Endometrium (tissue), 2 donors: ENCODE data around the gene STX10.
"Not testable (repeated sequence)": the region's sequence is repeated elsewhere in the genome, so short reads cannot be mapped to it uniquely, and the experiment has no call there.

ENCODE experiments used
- FAIRE-seq: peaks from 2 replicates; lab custom pipeline; 2012; peaks lifted over from hg19 to GRCh38; lab: Jason Lieb, UNC
- donor health status: control.
- donor health status: control.

STX10 gene

GRCh38 chr19:13150187-13150930, at the start of gene STX10, which contains the start of gene IER2:
TSS of gene STX10 (minus strand) at chr19:13150375. CDS start at chr19:13150173, 202 bp downstream.
TSS of gene IER2 (plus strand) at chr19:13150411. CDS start at chr19:13153187, 2,776 bp downstream.
- FAIRE-seq = no peak

GRCh38 chr19:13198634-13199033, 48.5 kb upstream of the STX10 start:
- FAIRE-seq = no peak

- no peak for FAIRE-seq
These were observed 45.5 kb upstream of the STX10 start for GRCh38 chr19:13195678-13196077.

- no peak for FAIRE-seq
These were observed 40.8 kb upstream of the STX10 start for GRCh38 chr19:13190781-13191540.

- FAIRE-seq = no peak
These were observed 39.4 kb upstream of the STX10 start for GRCh38 chr19:13189600-13189999.

GRCh38 chr19:13187419-13187818, 37.2 kb upstream of the STX10 start:
- no peak for FAIRE-seq

- FAIRE-seq = not testable (repeated sequence)
These were observed 36.5 kb upstream of the STX10 start for GRCh38 chr19:13186688-13187087.

- FAIRE-seq = not testable (repeated sequence)
These were observed 35.8 kb upstream of the STX10 start for GRCh38 chr19:13185763-13186657.

- not testable (repeated sequence) for FAIRE-seq
These were observed 34.8 kb upstream of the STX10 start for GRCh38 chr19:13184926-13185325.

- FAIRE-seq = no peak
These were observed 31.7 kb upstream of the STX10 start for GRCh38 chr19:13181747-13182388.

- FAIRE-seq = not testable (repeated sequence)
These were observed 28.1 kb upstream of the STX10 start for GRCh38 chr19:13178291-13178690.

GRCh38 chr19:13177584-13177983, 27.4 kb upstream of the STX10 start:
- FAIRE-seq = not testable (repeated sequence)

GRCh38 chr19:13176345-13176744, 26.2 kb upstream of the STX10 start:
- no peak for FAIRE-seq

GRCh38 chr19:13173139-13173737, 23.1 kb upstream of the STX10 start:
- FAIRE-seq = no peak

GRCh38 chr19:13172346-13173138, 22.4 kb upstream of the STX10 start:
- FAIRE-seq = no peak

- no peak for FAIRE-seq
These were observed 21.0 kb upstream of the STX10 start for GRCh38 chr19:13171146-13171545.

- no peak for FAIRE-seq
These were observed 19.6 kb upstream of the STX10 start for GRCh38 chr19:13169769-13170168.

GRCh38 chr19:13166151-13166550, 16.0 kb upstream of the STX10 start:
- FAIRE-seq = not testable (repeated sequence)

- FAIRE-seq = no peak
These were observed 15.2 kb upstream of the STX10 start for GRCh38 chr19:13165162-13165997.
